ENCODE data around the gene KRT16.
"Not testable (repeated sequence)": the region's sequence is repeated elsewhere in the genome, so short reads cannot be mapped to it uniquely, and the experiment has no call there.

Gene KRT16
- long read RNA-seq, donor 1 = 0 reads
- long read RNA-seq, donor 2 = 0 reads
- long read RNA-seq, donor 3 = 0 reads
- long read RNA-seq, donor 4 = 0 reads
- long read RNA-seq, donor 5 = 0 reads
- long read RNA-seq, donor 6 = 0 reads
- long read RNA-seq, donor 7 = 0 reads
- long read RNA-seq, donor 8 = 0 reads

- not testable (repeated sequence) for DNase-seq
Observed at GRCh38 chr17:41612376-41613160, at the start of gene KRT16. Gene KRT16 (minus strand): TSS chr17:41612767. CDS start chr17:41612688, 79 bp downstream.

- DNase-seq = no peak
Observed at GRCh38 chr17:41660221-41660711, 47.7 kb upstream of the KRT16 start.

GRCh38 chr17:41659427-41660212 is 47.1 kb upstream of the KRT16 start:
- DNase-seq = no peak

GRCh38 chr17:41658846-41659245 is 46.3 kb upstream of the KRT16 start:
- peak; percentile 16 for DNase-seq

- DNase-seq = peak; percentile 17
Observed at GRCh38 chr17:41657936-41658335, 45.4 kb upstream of the KRT16 start.

- no peak for DNase-seq
Observed at GRCh38 chr17:41657176-41657754, 44.7 kb upstream of the KRT16 start.

- DNase-seq = peak; percentile 2
Observed at GRCh38 chr17:41656249-41657023, 43.9 kb upstream of the KRT16 start.

GRCh38 chr17:41655611-41656111 is 43.1 kb upstream of the KRT16 start:
- DNase-seq = peak; percentile 73

- DNase-seq = peak; percentile 54
Observed at GRCh38 chr17:41654678-41655607, 42.4 kb upstream of the KRT16 start.

- DNase-seq = no peak
Observed at GRCh38 chr17:41653892-41654677, 41.5 kb upstream of the KRT16 start.

GRCh38 chr17:41653421-41653820 is 40.9 kb upstream of the KRT16 start:
- no peak for DNase-seq

- no peak for DNase-seq
Observed at GRCh38 chr17:41652461-41652970, 39.9 kb upstream of the KRT16 start.

- no peak for DNase-seq
Observed at GRCh38 chr17:41651625-41652460, 39.3 kb upstream of the KRT16 start.

- peak; percentile 55 for DNase-seq
Observed at GRCh38 chr17:41650794-41651624, 38.4 kb upstream of the KRT16 start.

GRCh38 chr17:41649923-41650519 is 37.5 kb upstream of the KRT16 start:
- no peak for DNase-seq

GRCh38 chr17:41648411-41649195 is 36.0 kb upstream of the KRT16 start:
- DNase-seq = peak; percentile 90

Data from right kidney (tissue), 9 donors.